ENCODE results near the gene UNC119B.
"Not testable (repeated sequence)": the region's sequence is repeated elsewhere in the genome, so short reads cannot be mapped to it uniquely, and the experiment has no call there.

Gene UNC119B
- total RNA-seq: 23.8 reads per million, percentile 51 among the genes with 10 or more reads in this experiment

GRCh38 chr12:120710031-120710804, at the start of gene UNC119B:
UNC119B (plus strand) TSS chr12:120710458; CDS start chr12:120710475, 17 bp downstream.
- peak; percentile 73 for DNase-seq

GRCh38 chr12:120661432-120661831, 48.8 kb upstream of the UNC119B start:
- DNase-seq: no peak

- DNase-seq: no peak
Observed at GRCh38 chr12:120662879-120663278, 47.4 kb upstream of the UNC119B start.

- DNase-seq: no peak
Observed at GRCh38 chr12:120663741-120664140, 46.5 kb upstream of the UNC119B start.

- no peak for DNase-seq
Observed at GRCh38 chr12:120666571-120667390, 43.5 kb upstream of the UNC119B start.

GRCh38 chr12:120668091-120668867, 42.0 kb upstream of the UNC119B start:
- DNase-seq: no peak

GRCh38 chr12:120668868-120669840, 41.1 kb upstream of the UNC119B start:
- DNase-seq: no peak

GRCh38 chr12:120670237-120670636, 40.0 kb upstream of the UNC119B start:
- DNase-seq: not testable (repeated sequence)

- DNase-seq: no peak
Observed at GRCh38 chr12:120670667-120671066, 39.6 kb upstream of the UNC119B start.

- no peak for DNase-seq
Observed at GRCh38 chr12:120674097-120674636, 36.1 kb upstream of the UNC119B start.

GRCh38 chr12:120677765-120678473, 32.3 kb upstream of the UNC119B start:
- no peak for DNase-seq

GRCh38 chr12:120678572-120678971, 31.7 kb upstream of the UNC119B start:
- DNase-seq: no peak

- no peak for DNase-seq
Observed at GRCh38 chr12:120680165-120680738, 30.0 kb upstream of the UNC119B start.

- DNase-seq: no peak
Observed at GRCh38 chr12:120684523-120684932, 25.7 kb upstream of the UNC119B start.

- no peak for DNase-seq
Observed at GRCh38 chr12:120685522-120685921, 24.7 kb upstream of the UNC119B start.

GRCh38 chr12:120686151-120686689, 24.0 kb upstream of the UNC119B start:
- DNase-seq: peak; percentile 98

- DNase-seq: peak; percentile 98
Observed at GRCh38 chr12:120686690-120687577, 23.3 kb upstream of the UNC119B start, which contains the start of gene MLEC. MLEC (plus strand) TSS chr12:120687149; CDS start chr12:120687297, 148 bp downstream.

GRCh38 chr12:120687578-120688289, 22.5 kb upstream of the UNC119B start:
- DNase-seq: peak; percentile 22

Measured in effector CD4-positive, alpha-beta T cell (primary cell).